HepG2 (cell line): ENCODE results near the gene SHROOM2.

ENCODE experiments used
- EZH2 ChIP-seq: conservative IDR thresholded peaks from 2 replicates; pipeline ENCODE4 v1.6.1; 2012; ENCODE audit warnings: mild to moderate bottlenecking, low read depth, low read length, moderate library complexity
- JUND ChIP-seq: sonication (generic); formaldehyde crosslinking; IDR thresholded peaks from 2 replicates; pipeline ENCODE4 v1.8.0; 2022; ENCODE audit warnings: mild to moderate bottlenecking, missing genetic modification reagents
- KDM2A ChIP-seq: sonication (generic); formaldehyde crosslinking; IDR thresholded peaks from 2 replicates; pipeline ENCODE4 v1.4.0; 2020; ENCODE audit warnings: low read depth, missing genetic modification reagents, borderline replicate concordance
- KDM4B ChIP-seq: sonication (generic); formaldehyde crosslinking; IDR thresholded peaks from 2 replicates; pipeline ENCODE4 v1.4.0; 2020; ENCODE audit warnings: missing genetic modification reagents
- MAFF ChIP-seq: IDR thresholded peaks from 2 replicates; pipeline ENCODE4 v1.6.1; 2011; ENCODE audit warnings: low read depth, low read length, improper control_type of control experiment
- ZKSCAN1 ChIP-seq: fragments of 150-350 bp; IDR thresholded peaks from 2 replicates; pipeline ENCODE4 v1.6.1; 2014; ENCODE audit warnings: low read length
- ZNF329 ChIP-seq: sonication (generic); formaldehyde crosslinking; IDR thresholded peaks from 2 replicates; pipeline ENCODE4 v1.9.0; 2021; ENCODE audit warnings: low read depth, mild to moderate bottlenecking, missing genetic modification reagents
- TF ChIP-seq, protein P1 (sequence below): sonication (generic); formaldehyde crosslinking; IDR thresholded peaks from 2 replicates; pipeline ENCODE4 v1.4.0; 2020; ENCODE audit warnings: low read depth, missing genetic modification reagents
- TF ChIP-seq, protein P2 (sequence below): sonication (generic); formaldehyde crosslinking; IDR thresholded peaks from 2 replicates; pipeline ENCODE4 v1.5.0; 2020; ENCODE audit warnings: missing genetic modification reagents

DNA sequence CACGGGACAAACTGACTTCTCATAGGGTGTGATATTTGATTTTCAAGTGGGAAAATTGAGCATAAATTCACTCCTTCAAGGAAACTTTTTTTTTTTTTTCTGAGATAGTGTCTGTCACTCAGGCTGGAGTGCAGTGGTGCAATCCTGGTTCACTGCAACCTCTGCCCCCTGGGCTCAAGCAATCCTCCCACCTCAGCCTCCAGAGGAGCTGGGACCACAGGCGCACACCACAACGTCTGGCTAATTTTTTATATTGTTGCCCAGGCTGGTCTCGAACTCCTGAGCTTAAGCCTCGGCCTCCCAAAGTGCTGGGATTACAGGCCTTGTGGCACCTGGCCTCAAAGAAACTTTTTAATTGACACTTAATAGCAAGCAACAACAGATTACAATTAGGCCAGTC lies 194.7 kb downstream of the SHROOM2 start:
- TF ChIP-seq KDM2A (no peak), EZH2 (no peak), MAFF (no peak), KDM4B (CRISPR knock-in tag) (no peak), JUND (CRISPR knock-in tag) (no peak), ZKSCAN1 (no peak), ZNF329 (CRISPR knock-in tag) (no peak)
- TF ChIP-seq, protein P1, sequence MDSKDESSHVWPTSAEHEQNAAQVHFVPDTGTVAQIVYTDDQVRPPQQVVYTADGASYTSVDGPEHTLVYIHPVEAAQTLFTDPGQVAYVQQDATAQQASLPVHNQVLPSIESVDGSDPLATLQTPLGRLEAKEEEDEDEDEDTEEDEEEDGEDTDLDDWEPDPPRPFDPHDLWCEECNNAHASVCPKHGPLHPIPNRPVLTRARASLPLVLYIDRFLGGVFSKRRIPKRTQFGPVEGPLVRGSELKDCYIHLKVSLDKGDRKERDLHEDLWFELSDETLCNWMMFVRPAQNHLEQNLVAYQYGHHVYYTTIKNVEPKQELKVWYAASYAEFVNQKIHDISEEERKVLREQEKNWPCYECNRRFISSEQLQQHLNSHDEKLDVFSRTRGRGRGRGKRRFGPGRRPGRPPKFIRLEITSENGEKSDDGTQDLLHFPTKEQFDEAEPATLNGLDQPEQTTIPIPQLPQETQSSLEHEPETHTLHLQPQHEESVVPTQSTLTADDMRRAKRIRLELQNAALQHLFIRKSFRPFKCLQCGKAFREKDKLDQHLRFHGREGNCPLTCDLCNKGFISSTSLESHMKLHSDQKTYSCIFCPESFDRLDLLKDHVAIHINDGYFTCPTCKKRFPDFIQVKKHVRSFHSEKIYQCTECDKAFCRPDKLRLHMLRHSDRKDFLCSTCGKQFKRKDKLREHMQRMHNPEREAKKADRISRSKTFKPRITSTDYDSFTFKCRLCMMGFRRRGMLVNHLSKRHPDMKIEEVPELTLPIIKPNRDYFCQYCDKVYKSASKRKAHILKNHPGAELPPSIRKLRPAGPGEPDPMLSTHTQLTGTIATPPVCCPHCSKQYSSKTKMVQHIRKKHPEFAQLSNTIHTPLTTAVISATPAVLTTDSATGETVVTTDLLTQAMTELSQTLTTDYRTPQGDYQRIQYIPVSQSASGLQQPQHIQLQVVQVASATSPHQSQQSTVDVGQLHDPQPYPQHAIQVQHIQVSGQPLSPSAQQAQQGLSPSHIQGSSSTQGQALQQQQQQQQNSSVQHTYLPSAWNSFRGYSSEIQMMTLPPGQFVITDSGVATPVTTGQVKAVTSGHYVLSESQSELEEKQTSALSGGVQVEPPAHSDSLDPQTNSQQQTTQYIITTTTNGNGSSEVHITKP, result no peak
- TF ChIP-seq, protein P2, sequence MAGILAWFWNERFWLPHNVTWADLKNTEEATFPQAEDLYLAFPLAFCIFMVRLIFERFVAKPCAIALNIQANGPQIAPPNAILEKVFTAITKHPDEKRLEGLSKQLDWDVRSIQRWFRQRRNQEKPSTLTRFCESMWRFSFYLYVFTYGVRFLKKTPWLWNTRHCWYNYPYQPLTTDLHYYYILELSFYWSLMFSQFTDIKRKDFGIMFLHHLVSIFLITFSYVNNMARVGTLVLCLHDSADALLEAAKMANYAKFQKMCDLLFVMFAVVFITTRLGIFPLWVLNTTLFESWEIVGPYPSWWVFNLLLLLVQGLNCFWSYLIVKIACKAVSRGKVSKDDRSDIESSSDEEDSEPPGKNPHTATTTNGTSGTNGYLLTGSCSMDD, result no peak
